CD4-positive, alpha-beta T cell (primary cell): ENCODE data around the gene CCL25. TPM values are rescaled to one million over a fixed set of nuclear protein-coding genes. Genes with fewer than 3 reads are reported as not detected.

ENCODE experiments used
- ATAC-seq: fragments of 200-7000 bp; cut with Tn5 transposase; one replicate; pipeline ENCODE4 v1.10.0; 2022; ENCODE audit warnings: mild to moderate bottlenecking; ENCODE audit not compliant: poor library complexity
- CTCF ChIA-PET: fragments of 350-600 bp; sonication (Branson Sonifier 250); formaldehyde crosslinking; loops from one replicate; lab custom pipeline; 2021; ENCODE audit warnings: antibody characterized with exemption, inconsistent platforms; lab: Charles Lee
- POLR2A ChIA-PET: fragments of 350-600 bp; sonication (Branson Sonifier 250); formaldehyde crosslinking; loops from one replicate; lab custom pipeline; 2021; ENCODE audit warnings: antibody characterized with exemption, inconsistent platforms; lab: Charles Lee
- DNase-seq, 14 experiments: peaks; one replicate each; pipeline ENCODE4 v3.0.0-alpha.2; 2013 to 2020; ENCODE audit warnings: mixed read lengths in 2 of 14
- H3K27ac ChIP-seq, 2 donors: one replicate each; pipeline versions ENCODE4 v1.5.1 to v1.7.0; 2013; ENCODE audit warnings: low read length in 2 of 2, low read depth in 1 of 2, mild to moderate bottlenecking in 1 of 2
- H3K27me3 ChIP-seq, 2 experiments: 1 replicate in 1 of 2; 2 replicates in 1 of 2; pipeline versions ENCODE4 v1.6.1 to v1.7.0; 2013; ENCODE audit warnings: low read length in 2 of 2, control low read depth in 1 of 2, mild to moderate bottlenecking in 1 of 2, moderate library complexity in 1 of 2; ENCODE audit not compliant: insufficient read depth in 2 of 2, control insufficient read depth in 1 of 2
- H3K36me3 ChIP-seq: one replicate; pipeline ENCODE4 v1.6.1; 2013; ENCODE audit warnings: low read length, control low read depth; ENCODE audit not compliant: insufficient read depth
- H3K4me1 ChIP-seq: one replicate; pipeline ENCODE4 v1.6.1; 2013; ENCODE audit warnings: low read length, control low read depth; ENCODE audit not compliant: insufficient read depth
- H3K4me3 ChIP-seq: one replicate; pipeline ENCODE4 v1.5.1; 2013; ENCODE audit warnings: mild to moderate bottlenecking, low read length, moderate library complexity
- H3K9me3 ChIP-seq, 2 experiments: 1 replicate in 1 of 2; 2 replicates in 1 of 2; pipeline versions ENCODE4 v1.6.1 to v1.7.0; 2013; ENCODE audit warnings: low read length in 2 of 2, mild to moderate bottlenecking in 2 of 2, control low read depth in 1 of 2, moderate library complexity in 1 of 2; ENCODE audit not compliant: control insufficient read depth in 1 of 2, insufficient read depth in 1 of 2
- H3K27ac Mint-ChIP-seq: one replicate; pipeline ENCODE4 v1.8.0; 2020; ENCODE audit warnings: mixed read lengths
- H3K27me3 Mint-ChIP-seq: one replicate; pipeline ENCODE4 v1.8.0; 2021; ENCODE audit warnings: mixed read lengths
- H3K36me3 Mint-ChIP-seq: one replicate; pipeline ENCODE4 v1.8.0; 2021; ENCODE audit warnings: low read depth, mixed read lengths
- H3K4me1 Mint-ChIP-seq: one replicate; pipeline ENCODE4 v1.8.0; 2021; ENCODE audit warnings: low read depth, mixed read lengths
- H3K4me3 Mint-ChIP-seq: one replicate; pipeline ENCODE4 v1.8.0; 2020; ENCODE audit warnings: mild to moderate bottlenecking, mixed read lengths
- H3K9me3 Mint-ChIP-seq: one replicate; pipeline ENCODE4 v1.8.0; 2020; ENCODE audit warnings: mixed read lengths
- CTCF ChIP-seq: fragments of 200-600 bp; IDR thresholded peaks from one replicate; pipeline ENCODE4 v1.8.0; 2022; ENCODE audit warnings: antibody characterized with exemption, mild to moderate bottlenecking
- intact Hi-C, 2 experiments: fragments of 100-400 bp; cut with DNase I in 1 of 2; cut with micrococcal nuclease in 1 of 2; formaldehyde crosslinking; loops; one replicate each; pipeline versions ENCODE4 v1.15.1 to v1.9.0; 2023 to 2025; cut with DNase I, micrococcal nuclease
- total RNA-seq, 174 experiments: library from RNA in 2 of 174; stranded (reverse) in 2 of 174; gene quantifications; one replicate each; pipeline ENCODE4 v1.2.3 and lab custom pipeline; 2021 to 2026

CCL25 gene
- total RNA-seq, 2 experiments from 2014 or later = not detected

GRCh38 chr19:8081569-8082550 is 29.3 kb downstream of the CCL25 start:
- DNase-seq (no peak), ATAC-seq (no peak)
- no peaks in the 10 kb centered on the region for H3K36me3 Mint-ChIP-seq
- no peaks in the 10 kb centered on the region for H3K27me3 Mint-ChIP-seq
- no peaks in the 10 kb centered on the region for H3K9me3 Mint-ChIP-seq
- intact Hi-C loops = no loop called here
- ChIA-PET POLR2A (no interaction called here), CTCF (no interaction called here)
- H3K4me1 Mint-ChIP-seq = no peaks in the 10 kb centered on the region
- no peak for TF ChIP-seq CTCF
- Histone ChIP-seq H3K27ac (no peak overlapping the region), H3K36me3 (no peaks in the 10 kb centered on the region), H3K4me1 (no peaks in the 10 kb centered on the region), H3K27me3 (peaks cover 0 to 4% of the 10 kb centered on the region in 2 experiments), H3K4me3 (no peak overlapping the region), H3K9me3 (peaks cover 0 to 2% of the 10 kb centered on the region in 2 experiments)
- H3K27ac Mint-ChIP-seq = no peak overlapping the region
- no peak overlapping the region for H3K4me3 Mint-ChIP-seq

GRCh38 chr19:8083141-8083540 is 30.6 kb downstream of the CCL25 start:
- no peak for TF ChIP-seq CTCF
- POLR2A ChIA-PET = no interaction called here
- no peaks in the 10 kb centered on the region for H3K27me3 Mint-ChIP-seq
- no peaks in the 10 kb centered on the region for H3K9me3 Mint-ChIP-seq
- Histone ChIP-seq H3K27ac (no peak overlapping the region), H3K4me3 (no peak overlapping the region), H3K27me3 (peaks cover 0 to 4% of the 10 kb centered on the region in 2 experiments), H3K4me1 (no peaks in the 10 kb centered on the region), H3K36me3 (no peaks in the 10 kb centered on the region), H3K9me3 (peaks cover 0 to 7% of the 10 kb centered on the region in 2 experiments)
- DNase-seq (no peak), ATAC-seq (no peak)
- CTCF ChIA-PET = no interaction called here
- no peak overlapping the region for H3K27ac Mint-ChIP-seq
- no peaks in the 10 kb centered on the region for H3K36me3 Mint-ChIP-seq
- H3K4me3 Mint-ChIP-seq = no peak overlapping the region
- no peaks in the 10 kb centered on the region for H3K4me1 Mint-ChIP-seq
- intact Hi-C loops = no loop called here

- ChIA-PET CTCF (no interaction called here), POLR2A (no interaction called here)
- no peak for ATAC-seq
- H3K9me3 Mint-ChIP-seq = no peaks in the 10 kb centered on the region
- no peak overlapping the region for H3K27ac Mint-ChIP-seq
- Histone ChIP-seq H3K36me3 (no peaks in the 10 kb centered on the region), H3K4me1 (no peaks in the 10 kb centered on the region), H3K4me3 (no peak overlapping the region), H3K9me3 (peaks cover 0 to 7% of the 10 kb centered on the region in 2 experiments), H3K27me3 (peaks cover 0 to 4% of the 10 kb centered on the region in 2 experiments), H3K27ac (no peak overlapping the region)
- intact Hi-C loops = no loop called here
- no peaks in the 10 kb centered on the region for H3K4me1 Mint-ChIP-seq
- no peaks in the 10 kb centered on the region for H3K36me3 Mint-ChIP-seq
- no peak for TF ChIP-seq CTCF
- H3K27me3 Mint-ChIP-seq = no peaks in the 10 kb centered on the region
- no peak overlapping the region for H3K4me3 Mint-ChIP-seq
- DNase-seq = no peak
These were observed 31.6 kb downstream of the CCL25 start for GRCh38 chr19:8084152-8084551.
